ENCODE measurements around the gene RBM10. TPM values are rescaled to one million over a fixed set of nuclear protein-coding genes. Genes with fewer than 3 reads are reported as not detected.
A peak's percentile ranks its signal among the peaks of the same experiment; 100 is the strongest.

RBM10 gene
- total and polyA plus RNA-seq, 9 of the 15 experiments (the other 6 are each of a cell fraction or from before 2014, with no cell fraction given) = 1.1 to 61.7 (median 31.5) TPM

- H3K4me2 ChIP-seq (ENCODE audit: insufficient read depth, low read length) = no peak overlapping the region
- POLR2A ChIA-PET = interaction anchor here (0.6 to 5.1 kb wide), 2 partner anchors 13 to 53 kb away, joined by 4 to 21 read pairs; partner anchors contain the start of gene CDK16
Observed at GRCh38 chrX:47231167-47231566, 86.1 kb downstream of the RBM10 start.

GRCh38 chrX:47232197-47232802 is 87.3 kb downstream of the RBM10 start:
- 34% methylated on average over 8 of the region's 8 CpGs for WGBS (ENCODE audit: insufficient coverage, low coverage, missing lambda C conversion rate)
- H4K20me1 ChIP-seq (replicated peaks; ENCODE audit: control insufficient read depth, insufficient read depth, low read length) = no peaks in the 10 kb centered on the region
- CTCF ChIA-PET (ENCODE audit: low intra/inter-chr PET ratio) = no interaction called here
- TF ChIP-seq SMAD1 (IDR thresholded peaks at IDR 0.05; ENCODE audit: low read depth, low read length, partially characterized antibody) (no peak), MTA3 (IDR thresholded peaks at IDR 0.05; ENCODE audit: borderline replicate concordance) (0 out of 2 replicates have a peak, but pooled peaks have one; percentile 1), ZNF79 (CRISPR knock-in tag; IDR thresholded peaks at IDR 0.05; ENCODE audit: low read depth) (no peak), SP2 (IDR thresholded peaks at IDR 0.05; ENCODE audit: extremely low read depth, low read depth, low read length, poor library complexity, severe bottlenecking) (no peak), CHD1 (IDR thresholded peaks at IDR 0.05; ENCODE audit: low read length) (peak; percentile 18), GTF2A2 (tag; IDR thresholded peaks at IDR 0.05) (no peak), RBM39 (optimal IDR thresholded peaks at IDR 0.05; ENCODE audit: low read depth, low read length) (no peak), SMAD3 (CRISPR knock-in tag; conservative IDR thresholded peaks at IDR 0.05) (no peak), GATAD2A (IDR thresholded peaks at IDR 0.05) (no peak), ZNF445 (CRISPR knock-in tag; IDR thresholded peaks at IDR 0.05; ENCODE audit: low read depth) (no peak), ASH1L (IDR thresholded peaks at IDR 0.05; ENCODE audit: borderline replicate concordance, low read depth, partially characterized antibody) (no peak), ZNF766 (CRISPR knock-in tag; conservative IDR thresholded peaks at IDR 0.05) (no peak)

More at GRCh38 chrX:47231167-47231566, 86.1 kb downstream of the RBM10 start:
- Histone ChIP-seq H3K9ac (ENCODE audit: insufficient read depth in 1 of 2, low read depth in 2 of 2, low read length in 2 of 2) (no peak overlapping the region), H2AFZ (ENCODE audit: low read depth, low read length) (no peak overlapping the region), H4K20me1 (replicated peaks; ENCODE audit: control insufficient read depth, insufficient read depth, low read length) (no peaks in the 10 kb centered on the region), H3K4me3 (no peak overlapping the region), H3K27ac (ENCODE audit: extremely low read depth, low read depth, low read length) (no peak overlapping the region), H3K36me3 (ENCODE audit: control insufficient read depth, insufficient read depth, low read length) (peaks cover 25% of the 10 kb centered on the region; the same call in 2 of the 3 replicates), H3K79me2 (ENCODE audit: control insufficient read depth, insufficient read depth, low read length) (peaks cover 27% of the 10 kb centered on the region), H3K9me1 (ENCODE audit: control insufficient read depth, insufficient read depth, low read length) (no peaks in the 10 kb centered on the region), H3K27me3 (ENCODE audit: control insufficient read depth in 2 of 2, insufficient read depth in 2 of 2, low read length in 2 of 2) (no peaks in the 10 kb centered on the region), H3K9me3 (replicated peaks; ENCODE audit: control insufficient read depth, insufficient read depth, low read depth, low read length) (no peaks in the 10 kb centered on the region), H3K4me1 (replicated peaks in 1 of 2; ENCODE audit: control insufficient read depth in 2 of 2, insufficient read depth in 2 of 2, low read length in 2 of 2) (peaks cover 6 to 12% of the 10 kb centered on the region in 2 experiments; a peak in 4 of 5 replicates)
- CTCF ChIA-PET (ENCODE audit: low intra/inter-chr PET ratio) = no interaction called here
- DNase-seq (ENCODE audit: extremely low read depth in 1 of 4, low spot score in 3 of 4) (no peak), FAIRE-seq (no peak), ATAC-seq (no peak)
- TF ChIP-seq ZNF384 (IDR thresholded peaks at IDR 0.05; ENCODE audit: low read depth, low read length) = no peak
- no peak for TF ChIP-seq ZKSCAN8 (CRISPR knock-in tag; IDR thresholded peaks at IDR 0.05)
- no peak for TF ChIP-seq HDAC1 (IDR thresholded peaks at IDR 0.05)
- in situ Hi-C loops (cut with MboI) (no loop called here), intact Hi-C loops (cut with micrococcal nuclease) (no loop called here)
- WGBS (ENCODE audit: insufficient coverage, low coverage, missing lambda C conversion rate) = 29% methylated on average over 1 of the region's 2 CpGs
- BruUV-seq (replicated peaks) = no TSS peak

More at GRCh38 chrX:47232197-47232802, 87.3 kb downstream of the RBM10 start:
- in situ Hi-C loops (cut with MboI) = no loop called here
- H3K36me3 ChIP-seq (ENCODE audit: control insufficient read depth, insufficient read depth, low read length) = peaks cover 14% of the 10 kb centered on the region; the same call in 2 of the 3 replicates
- H2AFZ ChIP-seq (ENCODE audit: low read depth, low read length) = peak overlapping the region; percentile 90
- peak overlapping the region; percentile 93 for H3K27ac ChIP-seq (ENCODE audit: extremely low read depth, low read depth, low read length)
- peak overlapping the region; percentile 92 for H3K4me2 ChIP-seq (ENCODE audit: insufficient read depth, low read length)
- no peak for DNase-seq (ENCODE audit: extremely low read depth in 1 of 4, low spot score in 3 of 4)
- H3K79me2 ChIP-seq (ENCODE audit: control insufficient read depth, insufficient read depth, low read length) = peaks cover 30% of the 10 kb centered on the region
- peaks cover 6 to 12% of the 10 kb centered on the region in 2 experiments; a peak in 4 of 5 replicates for H3K4me1 ChIP-seq (replicated peaks in 1 of 2; ENCODE audit: control insufficient read depth in 2 of 2, insufficient read depth in 2 of 2, low read length in 2 of 2)
- no peak for FAIRE-seq
- POLR2A ChIA-PET = interaction anchor here (1.9 to 5.1 kb wide), 2 partner anchors 8 to 15 kb away, joined by 10 to 21 read pairs; partner anchors contain the start of gene CDK16
- peak overlapping the region; percentile 65 for H3K4me3 ChIP-seq
- H3K27me3 ChIP-seq (ENCODE audit: control insufficient read depth in 2 of 2, insufficient read depth in 2 of 2, low read length in 2 of 2) = no peaks in the 10 kb centered on the region; a peak in 1 of 5 replicates
- intact Hi-C loops (cut with micrococcal nuclease) = no loop called here
- H3K9ac ChIP-seq (ENCODE audit: insufficient read depth in 1 of 2, low read depth in 2 of 2, low read length in 2 of 2) = peak overlapping the region; percentile 81 to 96
- no peaks in the 10 kb centered on the region for H3K9me1 ChIP-seq (ENCODE audit: control insufficient read depth, insufficient read depth, low read length)
- ATAC-seq = no peak
- H3K9me3 ChIP-seq (replicated peaks; ENCODE audit: control insufficient read depth, insufficient read depth, low read depth, low read length) = no peaks in the 10 kb centered on the region
- TSS peak; percentile 90 for BruUV-seq (replicated peaks)
